SU-DHL-6 (cell line): Measurements from ENCODE around the gene TBL1X.

Experiments used
- H2AFZ ChIP-seq: fragments of 200-600 bp; sonication (generic); 2 replicates; pipeline ENCODE4 v1.6.1; 2014; ENCODE audit warnings: low read depth, mild to moderate bottlenecking, moderate library complexity, mixed read lengths, antibody characterized with exemption, low read length; ENCODE audit not compliant: severe bottlenecking
- H3F3A ChIP-seq: fragments of 200-600 bp; shearing (Covaris generic); 2 replicates; pipeline ENCODE4 v1.6.0; 2016; ENCODE audit warnings: antibody characterized with exemption, mild to moderate bottlenecking; ENCODE audit not compliant: insufficient read depth
- H3K27ac ChIP-seq: fragments of 200-600 bp; sonication (generic); 2 replicates; pipeline ENCODE4 v1.5.1; 2016; ENCODE audit warnings: low read depth, mild to moderate bottlenecking, low read length, moderate library complexity, mixed read lengths
- H3K27me3 ChIP-seq: fragments of 200-600 bp; sonication (generic), shearing (Covaris generic); 2 replicates; pipeline ENCODE4 v1.6.0; 2014; ENCODE audit warnings: mild to moderate bottlenecking, low read length
- H3K36me3 ChIP-seq: fragments of 200-600 bp; sonication (generic); 2 replicates; pipeline ENCODE4 v1.6.1; 2014; ENCODE audit warnings: mild to moderate bottlenecking, low read length, mixed read lengths
- H3K4me2 ChIP-seq: fragments of 300-600, 200-600 bp; shearing (Covaris generic), sonication (generic); 2 replicates; pipeline ENCODE4 v1.6.0; 2014; ENCODE audit warnings: low read length, low read depth, mild to moderate bottlenecking; ENCODE audit not compliant: poor library complexity, severe bottlenecking
- H3K4me3 ChIP-seq: fragments of 200-600 bp; sonication (generic); 2 replicates; pipeline ENCODE4 v1.5.1; 2014; ENCODE audit warnings: antibody characterized with exemption, low read length, mild to moderate bottlenecking, mixed read lengths; ENCODE audit not compliant: insufficient read depth, poor library complexity, severe bottlenecking
- H3K79me2 ChIP-seq: fragments of 200-600 bp; sonication (generic); 2 replicates; pipeline ENCODE4 v1.6.1; 2014; ENCODE audit warnings: mild to moderate bottlenecking, low read length, moderate library complexity; ENCODE audit not compliant: insufficient read depth
- H3K9ac ChIP-seq: fragments of 200-600 bp; sonication (generic); 2 replicates; pipeline ENCODE4 v1.7.0; 2014; ENCODE audit warnings: mild to moderate bottlenecking, low read length
- H3K9me2 ChIP-seq: fragments of 200-600 bp; sonication (generic); replicated peaks from 2 replicates; pipeline ENCODE4 v1.6.1; 2014; ENCODE audit warnings: low read length; ENCODE audit not compliant: insufficient read depth
- H3K9me3 ChIP-seq: fragments of 200-600 bp; sonication (generic); 2 replicates; pipeline ENCODE4 v1.6.1; 2014; ENCODE audit warnings: low read length, mixed read lengths; ENCODE audit not compliant: insufficient read depth
- H4K20me1 ChIP-seq: fragments of 200-600 bp; sonication (generic); 2 replicates; pipeline ENCODE4 v1.6.1; 2014; ENCODE audit warnings: low read depth, mild to moderate bottlenecking, antibody characterized with exemption, low read length, moderate library complexity, mixed read lengths
- EZH2phosphoT487 ChIP-seq: fragments of 200-600 bp; sonication (generic), shearing (Covaris generic); conservative IDR thresholded peaks from 2 replicates; pipeline ENCODE4 v1.6.1; 2018; ENCODE audit warnings: mild to moderate bottlenecking, antibody characterized with exemption, low read length, moderate library complexity, mixed read lengths
- TF ChIP-seq, protein P1 (sequence below): fragments of 200-600 bp; sonication (generic); IDR thresholded peaks from one replicate; pipeline ENCODE4 v1.5.1; 2017; ENCODE audit warnings: antibody characterized with exemption, mild to moderate bottlenecking, low read length, moderate library complexity; ENCODE audit not compliant: insufficient read depth, poor library complexity, severe bottlenecking

The TBL1X gene

GRCh38 chrX:9595174-9595573, 130.3 kb downstream of the TBL1X start:
- H3K79me2 ChIP-seq: no peaks in the 10 kb centered on the region

DNA sequence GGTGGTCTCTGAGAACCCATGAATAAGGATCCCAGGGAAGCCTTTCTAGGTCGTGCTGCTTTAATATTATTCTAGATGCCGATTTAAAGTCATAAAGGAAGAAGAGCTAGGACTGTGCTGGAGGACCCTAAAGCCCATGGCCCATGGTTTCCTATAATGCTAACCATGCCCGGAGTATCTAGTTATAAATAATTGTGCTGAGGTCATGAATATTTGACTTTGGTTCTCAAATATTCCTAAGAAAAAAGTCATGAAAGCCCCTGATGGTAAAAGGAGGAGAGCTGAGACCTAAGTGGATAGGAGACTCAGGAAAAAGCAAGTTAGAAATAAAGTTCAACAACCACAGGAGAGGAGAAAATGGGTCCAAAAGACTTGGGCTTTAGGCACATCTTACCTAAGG, 132.0 kb downstream of the TBL1X start:
- no peaks in the 10 kb centered on the region for H3K36me3 ChIP-seq
- H3F3A ChIP-seq: no peaks in the 10 kb centered on the region
- TF ChIP-seq, protein P1, sequence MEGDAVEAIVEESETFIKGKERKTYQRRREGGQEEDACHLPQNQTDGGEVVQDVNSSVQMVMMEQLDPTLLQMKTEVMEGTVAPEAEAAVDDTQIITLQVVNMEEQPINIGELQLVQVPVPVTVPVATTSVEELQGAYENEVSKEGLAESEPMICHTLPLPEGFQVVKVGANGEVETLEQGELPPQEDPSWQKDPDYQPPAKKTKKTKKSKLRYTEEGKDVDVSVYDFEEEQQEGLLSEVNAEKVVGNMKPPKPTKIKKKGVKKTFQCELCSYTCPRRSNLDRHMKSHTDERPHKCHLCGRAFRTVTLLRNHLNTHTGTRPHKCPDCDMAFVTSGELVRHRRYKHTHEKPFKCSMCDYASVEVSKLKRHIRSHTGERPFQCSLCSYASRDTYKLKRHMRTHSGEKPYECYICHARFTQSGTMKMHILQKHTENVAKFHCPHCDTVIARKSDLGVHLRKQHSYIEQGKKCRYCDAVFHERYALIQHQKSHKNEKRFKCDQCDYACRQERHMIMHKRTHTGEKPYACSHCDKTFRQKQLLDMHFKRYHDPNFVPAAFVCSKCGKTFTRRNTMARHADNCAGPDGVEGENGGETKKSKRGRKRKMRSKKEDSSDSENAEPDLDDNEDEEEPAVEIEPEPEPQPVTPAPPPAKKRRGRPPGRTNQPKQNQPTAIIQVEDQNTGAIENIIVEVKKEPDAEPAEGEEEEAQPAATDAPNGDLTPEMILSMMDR: no peak
- TF ChIP-seq EZH2phosphoT487: no peak
- H3K4me3 ChIP-seq: no peak overlapping the region
- no peak overlapping the region for H3K9ac ChIP-seq
- H3K9me3 ChIP-seq: no peaks in the 10 kb centered on the region
- H3K4me2 ChIP-seq: no peak overlapping the region
- no peak overlapping the region for H3K27ac ChIP-seq
- H4K20me1 ChIP-seq: no peaks in the 10 kb centered on the region
- no peak overlapping the region for H2AFZ ChIP-seq
- no peaks in the 10 kb centered on the region for H3K79me2 ChIP-seq
- H3K27me3 ChIP-seq: no peaks in the 10 kb centered on the region
- no peaks in the 10 kb centered on the region for H3K9me2 ChIP-seq

More at GRCh38 chrX:9595174-9595573, 130.3 kb downstream of the TBL1X start:
- Histone ChIP-seq H3K36me3 (no peaks in the 10 kb centered on the region), H3K4me3 (no peak overlapping the region), H3K27me3 (no peaks in the 10 kb centered on the region), H4K20me1 (no peaks in the 10 kb centered on the region), H3K27ac (no peak overlapping the region), H3F3A (no peaks in the 10 kb centered on the region), H3K9me3 (no peaks in the 10 kb centered on the region), H3K9me2 (no peaks in the 10 kb centered on the region), H3K9ac (no peak overlapping the region), H3K4me2 (no peak overlapping the region), H2AFZ (no peak overlapping the region)
- TF ChIP-seq, protein P1: no peak
- no peak for TF ChIP-seq EZH2phosphoT487

DNA sequence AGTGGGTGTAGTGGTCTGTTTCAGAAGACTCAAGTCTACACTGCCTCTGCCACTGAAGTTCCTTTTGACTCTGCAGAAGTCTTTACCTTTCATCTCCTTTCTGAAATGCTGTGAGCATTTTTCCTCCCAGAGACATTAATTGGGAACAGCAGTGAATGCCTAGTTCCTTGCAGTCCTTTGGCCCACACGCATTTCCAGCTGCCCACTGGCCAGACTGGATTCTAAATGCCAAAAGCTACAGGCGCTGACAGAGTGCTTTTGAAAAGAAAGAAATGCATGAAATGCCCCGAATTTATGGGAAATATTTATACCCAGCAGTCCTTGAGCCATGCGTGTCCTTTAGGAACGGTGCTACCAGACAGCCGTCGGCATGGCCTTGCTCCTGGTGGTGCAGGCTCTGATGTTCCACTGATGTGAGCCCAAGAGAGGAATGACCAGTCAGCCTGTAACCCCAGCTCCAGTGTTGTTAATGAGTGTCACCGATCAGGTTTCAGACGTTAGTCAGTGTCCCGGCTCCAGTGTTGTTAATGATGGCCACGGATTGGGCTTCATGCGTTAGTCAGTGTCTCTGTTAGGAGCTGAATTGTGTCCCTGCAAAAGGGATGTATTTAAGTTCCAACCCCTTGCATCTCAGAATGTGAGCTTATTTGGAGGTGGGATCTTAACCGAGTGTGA, 132.6 kb downstream of the TBL1X start:
- Histone ChIP-seq H3K27me3 (no peaks in the 10 kb centered on the region), H4K20me1 (no peaks in the 10 kb centered on the region), H3K9me3 (no peaks in the 10 kb centered on the region), H3K9me2 (no peaks in the 10 kb centered on the region), H3K79me2 (no peaks in the 10 kb centered on the region), H3K4me3 (no peak overlapping the region), H3K27ac (no peak overlapping the region), H3K9ac (no peak overlapping the region), H3F3A (no peaks in the 10 kb centered on the region), H3K36me3 (no peaks in the 10 kb centered on the region), H2AFZ (no peak overlapping the region), H3K4me2 (no peak overlapping the region)
- TF ChIP-seq, protein P1: no peak
- no peak for TF ChIP-seq EZH2phosphoT487
